HCT116 (cell line): ENCODE data around the gene TRPM5. TPM values are rescaled to one million over a fixed set of nuclear protein-coding genes. Genes with fewer than 3 reads are reported as not detected.
A peak's percentile ranks its signal among the peaks of the same experiment; 100 is the strongest.

Source experiments
- ATAC-seq: fragments of 200-7000 bp; cut with Tn5 transposase; 2 replicates; pipeline ENCODE4 v1.9.1; 2020; ENCODE audit warnings: mild to moderate bottlenecking, moderate library complexity
- BruUV-seq: library from RNA; stranded (reverse); fragments of 400-500 nt; replicated peaks from 2 replicates; lab custom pipeline; 2021; lab: Mats Ljungman, UMichigan
- CTCF ChIA-PET: fragments of 300-600 bp; sonication (Branson Sonifier 250); formaldehyde crosslinking; loops from one replicate; lab custom pipeline; 2021; ENCODE audit warnings: antibody characterized with exemption; lab: Charles Lee
- POLR2A ChIA-PET: fragments of 300-600, 350-600 bp; sonication (Branson Sonifier 250); formaldehyde crosslinking; loops from one replicate; lab custom pipeline; 2021; ENCODE audit warnings: antibody characterized with exemption; lab: Charles Lee
- RAD21 ChIA-PET, 2 experiments: fragments of 300-600 bp; sonication (Branson Sonifier 250); formaldehyde crosslinking; loops; one replicate each; lab custom pipeline; 2023; ENCODE audit warnings: low total read pairs in 2 of 2; ENCODE audit not compliant: uncharacterized antibody in 2 of 2, unreplicated experiment in 2 of 2, low non-redundant PET in 1 of 2; lab: Charles Lee
- DNase-seq: peaks from one replicate; pipeline ENCODE4 v3.0.0-alpha.2; 2010; ENCODE audit warnings: low read depth, low spot score
- H2AFZ ChIP-seq: fragments of 200-600 bp; shearing (Covaris generic), sonication (generic); 2 replicates; pipeline ENCODE4 v1.6.1; 2017; ENCODE audit warnings: low read depth, mixed run types, mixed read lengths, antibody characterized with exemption, low read length; ENCODE audit not compliant: poor library complexity, severe bottlenecking
- H3K27ac ChIP-seq: 2 replicates; pipeline ENCODE4 v1.5.1; 2012; ENCODE audit warnings: low read depth, low read length
- H3K27me3 ChIP-seq: fragments of 200-600 bp; sonication (generic); 2 replicates; pipeline ENCODE4 v1.6.1; 2016; ENCODE audit warnings: mixed run types, low read length, mixed read lengths; ENCODE audit not compliant: insufficient read depth
- H3K36me3 ChIP-seq, 2 experiments: fragments of 200-500 bp in 1 of 2; fragments of 200-600 bp in 1 of 2; sonication (Bioruptor generic) in 1 of 2; sonication (generic) in 1 of 2; 2 replicates each; pipeline versions ENCODE4 v1.5.1 to v1.6.1; 2014 to 2016; ENCODE audit warnings: low read length in 2 of 2, inconsistent platforms in 1 of 2, mixed read lengths in 1 of 2, mixed run types in 1 of 2; ENCODE audit not compliant: insufficient read depth in 2 of 2, control insufficient read depth in 1 of 2
- H3K4me1 ChIP-seq, 2 experiments: fragments of 200-600 bp in 1 of 2; sonication (generic) in 1 of 2; 2 replicates each; pipeline versions ENCODE4 v1.5.1 to v1.6.1; 2012 to 2017; ENCODE audit warnings: low read length in 2 of 2, inconsistent platforms in 1 of 2, mild to moderate bottlenecking in 1 of 2, mixed read lengths in 1 of 2, mixed run types in 1 of 2, moderate library complexity in 1 of 2; ENCODE audit not compliant: insufficient read depth in 2 of 2, control insufficient read depth in 1 of 2
- H3K4me2 ChIP-seq: fragments of 200-600 bp; sonication (generic); 2 replicates; pipeline ENCODE4 v1.6.1; 2017; ENCODE audit warnings: mixed run types, low read length, mixed read lengths
- H3K4me3 ChIP-seq, 2 experiments: fragments of 200-600 bp in 1 of 2; sonication (generic) in 1 of 2; replicated peaks in 1 of 2; 2 replicates each; pipeline ENCODE4 v1.5.1; 2011 to 2016; ENCODE audit warnings: low read length in 2 of 2, control low read depth in 1 of 2, low read depth in 1 of 2, mild to moderate bottlenecking in 1 of 2, mixed read lengths in 1 of 2, mixed run types in 1 of 2
- H3K79me2 ChIP-seq: fragments of 200-600 bp; sonication (generic); 2 replicates; pipeline ENCODE4 v1.6.1; 2017; ENCODE audit warnings: mild to moderate bottlenecking, mixed run types, low read length, moderate library complexity, mixed read lengths; ENCODE audit not compliant: insufficient read depth
- H3K9ac ChIP-seq: fragments of 200-600 bp; sonication (generic); 2 replicates; pipeline ENCODE4 v1.6.1; 2016; ENCODE audit warnings: low read length, mixed read lengths
- H3K9me2 ChIP-seq: fragments of 200-600 bp; sonication (generic), shearing (Covaris generic); 2 replicates; pipeline ENCODE4 v1.6.1; 2017; ENCODE audit warnings: mixed run types, mild to moderate bottlenecking, moderate library complexity; ENCODE audit not compliant: insufficient read depth
- H3K9me3 ChIP-seq, 2 experiments: fragments of 200-500 bp in 1 of 2; fragments of 200-600 bp in 1 of 2; sonication (Bioruptor generic) in 1 of 2; sonication (generic) in 1 of 2; 2 replicates each; pipeline ENCODE4 v1.6.1; 2014 to 2017; ENCODE audit warnings: low read length in 2 of 2, mixed read lengths in 2 of 2, inconsistent platforms in 1 of 2, low read depth in 1 of 2, mild to moderate bottlenecking in 1 of 2, mixed run types in 1 of 2, moderate library complexity in 1 of 2; ENCODE audit not compliant: control insufficient read depth in 1 of 2, insufficient read depth in 1 of 2
- H4K20me1 ChIP-seq: fragments of 200-600 bp; sonication (generic), shearing (Covaris generic); 2 replicates; pipeline ENCODE4 v1.6.1; 2017; ENCODE audit warnings: mixed run types, mild to moderate bottlenecking, moderate library complexity; ENCODE audit not compliant: insufficient read depth
- ELF1 ChIP-seq: IDR thresholded peaks from 2 replicates; pipeline ENCODE4 v1.6.1; 2012; ENCODE audit warnings: low read depth, borderline replicate concordance
- POLR2A ChIP-seq: IDR thresholded peaks from 2 replicates; pipeline ENCODE4 v1.7.0; 2011; ENCODE audit warnings: borderline replicate concordance; ENCODE audit not compliant: insufficient read depth, insufficient read length; ENCODE audit errors: extremely low read depth
- POLR2AphosphoS5 ChIP-seq: IDR thresholded peaks from 2 replicates; pipeline ENCODE4 v1.6.1; 2011; ENCODE audit warnings: mild to moderate bottlenecking, low read depth, low read length, moderate library complexity
- YY1 ChIP-seq: IDR thresholded peaks from 2 replicates; pipeline ENCODE4 v1.6.1; 2011; ENCODE audit warnings: low read length, low read depth, moderate library complexity, mild to moderate bottlenecking; ENCODE audit not compliant: insufficient replicate concordance; ENCODE audit errors: extremely low read depth
- ZFX ChIP-seq: fragments of 450-650 bp; IDR thresholded peaks from 2 replicates; pipeline ENCODE4 v1.6.1; 2017
- intact Hi-C: fragments of 100-400 bp; cut with micrococcal nuclease; formaldehyde crosslinking; loops from 2 replicates; pipeline ENCODE4 v1.10.0; 2022
- total RNA-seq: library from RNA; stranded (reverse); gene quantifications from one replicate; pipeline ENCODE4 v1.2.1, GENCODE V29; 2021; ENCODE audit not compliant: unreplicated experiment
- TF ChIP-seq, protein P1 (sequence below), 3 experiments: fragments of 200-600 bp in 1 of 3; sonication (generic) in 1 of 3; IDR thresholded peaks in 2 of 3; conservative IDR thresholded peaks in 1 of 3; 2 replicates each; pipeline ENCODE4 v1.5.1; 2012 to 2017; ENCODE audit warnings: low read depth in 2 of 3, low read length in 2 of 3, antibody characterized with exemption in 1 of 3, borderline replicate concordance in 1 of 3, control low read depth in 1 of 3, mild to moderate bottlenecking in 1 of 3, mixed read lengths in 1 of 3, mixed run types in 1 of 3, moderate library complexity in 1 of 3; ENCODE audit not compliant: insufficient read depth in 1 of 3

Gene TRPM5
- total RNA-seq, 1 experiment from 2014 or later, result 0.07 TPM

DNA sequence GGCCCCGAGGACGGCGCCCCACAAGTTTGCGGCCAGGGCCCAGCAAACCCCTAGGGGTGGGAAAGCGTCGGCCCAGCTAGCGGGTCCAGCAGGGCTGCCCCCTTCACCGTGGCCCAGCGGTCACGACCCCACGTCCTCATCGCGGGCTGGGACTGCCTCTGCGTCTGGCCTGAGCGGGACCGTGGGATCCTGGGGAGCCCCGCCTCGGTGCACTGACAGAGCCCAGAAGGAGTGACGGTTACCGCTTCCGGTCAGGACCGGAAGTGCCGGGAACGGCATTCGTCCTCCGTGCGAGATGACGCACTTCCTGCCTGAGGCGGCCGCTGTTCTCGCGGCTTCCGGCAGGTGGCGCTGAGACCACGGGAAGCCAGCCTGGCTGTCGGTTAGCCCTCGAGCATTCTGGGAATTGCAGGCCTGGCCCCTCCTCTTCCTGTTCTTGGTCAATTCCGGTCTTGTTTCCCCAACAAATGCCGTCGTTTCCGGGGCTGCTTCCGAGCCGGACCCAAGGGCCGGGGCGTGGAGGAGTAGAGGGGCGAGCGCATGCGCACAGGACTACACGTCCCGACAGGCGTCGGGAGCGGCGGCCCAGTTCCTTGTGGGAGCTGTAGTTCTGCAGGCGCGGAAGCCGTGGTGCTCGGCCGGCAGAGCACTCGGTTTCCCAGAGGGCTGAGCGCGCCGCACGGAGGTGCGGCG lies 44.1 kb downstream of the TRPM5 start, which contains the start of gene TSSC4:
TSS of gene TSSC4 (plus strand) at position 682 of the 693 bp plus-strand sequence. CDS start 1,884 bp downstream, outside the sequence.
- H3K27ac ChIP-seq, result peak within 1 kb of the TSS; percentile 83
- H3K4me3 ChIP-seq, result peak within 1 kb of the TSS; percentile 100
- H4K20me1 ChIP-seq, result no peaks in the 10 kb centered on the region
- ChIA-PET RAD21 (interaction anchor here (0.6 to 2.0 kb wide), 6 partner anchors 19 to 244 kb away, joined by 3 to 9 read pairs (median 5); no protein-coding TSS in a partner anchor), POLR2A (interaction anchor here (0.9 to 2.2 kb wide), 5 partner anchors 13 to 24 kb away, joined by 3 to 7 read pairs (median 4); partner anchors contain the start of gene CD81)
- H3K79me2 ChIP-seq, result peaks cover 20% of the 10 kb centered on the region
- ATAC-seq, result peak; percentile 85
- no TSS peak for BruUV-seq
- TF ChIP-seq POLR2AphosphoS5, result peak; percentile 89
- TF ChIP-seq YY1, result peak; percentile 79
- TF ChIP-seq, protein P1, sequence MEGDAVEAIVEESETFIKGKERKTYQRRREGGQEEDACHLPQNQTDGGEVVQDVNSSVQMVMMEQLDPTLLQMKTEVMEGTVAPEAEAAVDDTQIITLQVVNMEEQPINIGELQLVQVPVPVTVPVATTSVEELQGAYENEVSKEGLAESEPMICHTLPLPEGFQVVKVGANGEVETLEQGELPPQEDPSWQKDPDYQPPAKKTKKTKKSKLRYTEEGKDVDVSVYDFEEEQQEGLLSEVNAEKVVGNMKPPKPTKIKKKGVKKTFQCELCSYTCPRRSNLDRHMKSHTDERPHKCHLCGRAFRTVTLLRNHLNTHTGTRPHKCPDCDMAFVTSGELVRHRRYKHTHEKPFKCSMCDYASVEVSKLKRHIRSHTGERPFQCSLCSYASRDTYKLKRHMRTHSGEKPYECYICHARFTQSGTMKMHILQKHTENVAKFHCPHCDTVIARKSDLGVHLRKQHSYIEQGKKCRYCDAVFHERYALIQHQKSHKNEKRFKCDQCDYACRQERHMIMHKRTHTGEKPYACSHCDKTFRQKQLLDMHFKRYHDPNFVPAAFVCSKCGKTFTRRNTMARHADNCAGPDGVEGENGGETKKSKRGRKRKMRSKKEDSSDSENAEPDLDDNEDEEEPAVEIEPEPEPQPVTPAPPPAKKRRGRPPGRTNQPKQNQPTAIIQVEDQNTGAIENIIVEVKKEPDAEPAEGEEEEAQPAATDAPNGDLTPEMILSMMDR (IDR thresholded peaks at IDR 0.05 in 2 of 3, conservative IDR thresholded peaks at IDR 0.05 in 1 of 3; ENCODE audit: borderline replicate concordance in 1 of 3, insufficient read depth in 1 of 3, low read depth in 2 of 3, low read length in 2 of 3), result peak in 2 of 3 experiments; percentile 94 to 96; a peak in 4 of 6 replicates
- peak; percentile 32 for TF ChIP-seq POLR2A
- TF ChIP-seq ELF1, result no peak
- no peak for TF ChIP-seq ZFX
- TF ChIP-seq, all 23 proteins: peak for 4
- H3K4me2 ChIP-seq, result peak within 1 kb of the TSS; percentile 97
- H3K9me3 ChIP-seq, result no peaks in the 10 kb centered on the region
- peaks cover 16 to 27% of the 10 kb centered on the region in 2 experiments for H3K4me1 ChIP-seq
- no peak within 1 kb of the TSS for H2AFZ ChIP-seq
- H3K9me2 ChIP-seq, result no peaks in the 10 kb centered on the region
- peak within 1 kb of the TSS; percentile 96 for H3K9ac ChIP-seq
- intact Hi-C loops, result loop anchor here (1.0 to 5.0 kb wide), 5 partner anchors 19 to 533 kb away; no protein-coding TSS in a partner anchor
- H3K36me3 ChIP-seq, result peaks cover 12 to 17% of the 10 kb centered on the region in 2 experiments; a peak in 3 of 4 replicates
- DNase-seq, result peak; percentile 100
- H3K27me3 ChIP-seq, result no peaks in the 10 kb centered on the region
- CTCF ChIA-PET, result interaction anchor here (0.6 to 5.0 kb wide), 10 partner anchors 13 to 492 kb away, joined by 3 to 42 read pairs (median 4); partner anchors contain the start of gene CD81
